Left lung (tissue), 10 donors: ENCODE measurements around the gene NRL. TPM values are rescaled to one million over a fixed set of nuclear protein-coding genes. Genes with fewer than 3 reads are reported as not detected.

Source experiments
- ATAC-seq: fragments of 200-7000 bp; cut with Tn5 transposase; one replicate; pipeline ENCODE4 v1.9.1; 2020; ENCODE audit warnings: moderate library complexity
- DNase-seq, 4 donors: peaks; one replicate each; pipeline ENCODE4 v3.0.0-alpha.2; 2013 to 2020
- H3K27ac ChIP-seq, 2 donors: fragments of 200-600 bp; sonication (generic) in 1 of 2; one replicate each; pipeline versions ENCODE4 v1.5.0 to v1.8.0; 2020 to 2021
- H3K27me3 ChIP-seq, 2 donors: fragments of 200-600 bp; sonication (generic) in 1 of 2; one replicate each; pipeline versions ENCODE4 v1.5.0 to v1.8.0; 2020 to 2021
- H3K36me3 ChIP-seq, 2 donors: fragments of 200-600 bp; sonication (generic) in 1 of 2; one replicate each; pipeline versions ENCODE4 v1.5.0 to v1.8.0; 2020 to 2021
- H3K4me1 ChIP-seq, 2 donors: fragments of 200-600 bp; one replicate each; pipeline ENCODE4 v1.8.0; 2021
- H3K4me3 ChIP-seq, 2 donors: fragments of 200-600 bp; sonication (generic) in 1 of 2; one replicate each; pipeline versions ENCODE4 v1.5.0 to v1.8.0; 2020 to 2021; ENCODE audit warnings: mild to moderate bottlenecking in 1 of 2
- H3K9me3 ChIP-seq, 2 donors: fragments of 200-600 bp; sonication (generic) in 1 of 2; one replicate each; pipeline versions ENCODE4 v1.5.0 to v1.8.0; 2020 to 2021
- intact Hi-C, 2 donors: fragments of 100-400 bp; cut with DNase I; formaldehyde crosslinking; loops; one replicate each; pipeline versions ENCODE4 v1.11.2 to v1.14.2; 2022
- polyA plus RNA-seq, 6 donors: library from polyadenylated mRNA; unstranded; fragments of 120-200 nt; gene quantifications; one replicate each; pipeline ENCODE4 v1.2.1, GENCODE V29; 2013; ENCODE audit not compliant: insufficient read length in 6 of 6
- total RNA-seq, 2 donors: library from RNA; stranded (reverse); fragmentation: NEBNext Ultra II Directional; extraction: Animal tissue kit (Norgen Biotek cat#: 25700); gene quantifications; one replicate each; pipeline ENCODE4 v1.2.1, GENCODE V29; 2021
- TF ChIP-seq, protein P1 (sequence below), 2 donors: fragments of 200-600 bp; sonication (generic) in 1 of 2; IDR thresholded peaks; one replicate each; pipeline versions ENCODE4 v1.5.0 to v1.8.0; 2021; ENCODE audit warnings: antibody characterized with exemption in 2 of 2
- donor health status: DM: no; HTN: yes; CAD: no.
- donor health status: DM: no; HTN: no; CAD: no.

Gene NRL
- total and polyA plus RNA-seq, 8 donors, result 0.97 to 2.7 (median 1.6) TPM

DNA sequence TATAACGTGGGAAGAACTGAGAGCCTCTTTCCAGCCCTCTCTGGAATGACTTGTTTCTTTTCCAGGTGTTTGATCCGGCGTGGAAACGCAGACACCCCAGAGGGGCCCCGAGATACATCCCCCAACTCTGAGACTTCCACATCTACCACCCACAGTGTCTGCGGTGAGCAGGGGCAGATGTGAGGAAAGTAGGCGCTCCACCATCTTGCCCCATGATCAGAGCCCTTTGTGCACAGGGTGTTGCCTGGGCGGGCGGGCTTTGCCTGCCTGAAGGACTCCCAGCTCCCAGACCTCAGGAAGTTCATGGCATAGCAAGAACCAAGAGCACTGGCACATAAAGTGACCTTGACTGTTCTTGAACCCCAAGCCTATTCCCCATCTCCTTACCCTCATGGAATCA lies 60.1 kb downstream of the NRL start:
- ATAC-seq, result no peak
- intact Hi-C loops, result no loop called here

DNA sequence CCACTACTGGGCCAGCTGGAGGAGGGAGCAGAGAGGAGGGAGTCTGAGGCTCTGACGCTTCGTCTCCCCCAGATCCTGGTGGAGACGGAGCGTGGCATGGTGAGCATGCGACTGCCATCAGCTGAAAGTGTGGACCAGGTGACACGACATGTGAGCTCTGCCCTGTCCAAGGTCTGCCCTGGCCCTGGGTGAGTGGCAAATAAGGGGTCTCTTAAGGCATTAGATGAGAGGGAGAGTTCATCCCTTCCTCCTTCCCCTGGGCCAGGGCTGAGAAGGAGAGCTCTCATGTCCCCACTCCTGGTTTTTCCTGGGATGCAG lies 60.5 kb downstream of the NRL start:
- TF ChIP-seq, protein P1, sequence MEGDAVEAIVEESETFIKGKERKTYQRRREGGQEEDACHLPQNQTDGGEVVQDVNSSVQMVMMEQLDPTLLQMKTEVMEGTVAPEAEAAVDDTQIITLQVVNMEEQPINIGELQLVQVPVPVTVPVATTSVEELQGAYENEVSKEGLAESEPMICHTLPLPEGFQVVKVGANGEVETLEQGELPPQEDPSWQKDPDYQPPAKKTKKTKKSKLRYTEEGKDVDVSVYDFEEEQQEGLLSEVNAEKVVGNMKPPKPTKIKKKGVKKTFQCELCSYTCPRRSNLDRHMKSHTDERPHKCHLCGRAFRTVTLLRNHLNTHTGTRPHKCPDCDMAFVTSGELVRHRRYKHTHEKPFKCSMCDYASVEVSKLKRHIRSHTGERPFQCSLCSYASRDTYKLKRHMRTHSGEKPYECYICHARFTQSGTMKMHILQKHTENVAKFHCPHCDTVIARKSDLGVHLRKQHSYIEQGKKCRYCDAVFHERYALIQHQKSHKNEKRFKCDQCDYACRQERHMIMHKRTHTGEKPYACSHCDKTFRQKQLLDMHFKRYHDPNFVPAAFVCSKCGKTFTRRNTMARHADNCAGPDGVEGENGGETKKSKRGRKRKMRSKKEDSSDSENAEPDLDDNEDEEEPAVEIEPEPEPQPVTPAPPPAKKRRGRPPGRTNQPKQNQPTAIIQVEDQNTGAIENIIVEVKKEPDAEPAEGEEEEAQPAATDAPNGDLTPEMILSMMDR (IDR thresholded peaks at IDR 0.05), result no peak
- no peak for DNase-seq
- intact Hi-C loops, result no loop called here

More for the DNA sequence above, 60.1 kb downstream of the NRL start:
- Histone ChIP-seq H3K27ac (no peak overlapping the region), H3K9me3 (no peaks in the 10 kb centered on the region), H3K27me3 (peaks cover 0 to 37% of the 10 kb centered on the region in 2 donors), H3K36me3 (no peaks in the 10 kb centered on the region), H3K4me1 (peaks cover 0 to 19% of the 10 kb centered on the region in 2 donors), H3K4me3 (no peak overlapping the region)
- DNase-seq, result no peak
- TF ChIP-seq, protein P1 (IDR thresholded peaks at IDR 0.05), result no peak

DNA sequence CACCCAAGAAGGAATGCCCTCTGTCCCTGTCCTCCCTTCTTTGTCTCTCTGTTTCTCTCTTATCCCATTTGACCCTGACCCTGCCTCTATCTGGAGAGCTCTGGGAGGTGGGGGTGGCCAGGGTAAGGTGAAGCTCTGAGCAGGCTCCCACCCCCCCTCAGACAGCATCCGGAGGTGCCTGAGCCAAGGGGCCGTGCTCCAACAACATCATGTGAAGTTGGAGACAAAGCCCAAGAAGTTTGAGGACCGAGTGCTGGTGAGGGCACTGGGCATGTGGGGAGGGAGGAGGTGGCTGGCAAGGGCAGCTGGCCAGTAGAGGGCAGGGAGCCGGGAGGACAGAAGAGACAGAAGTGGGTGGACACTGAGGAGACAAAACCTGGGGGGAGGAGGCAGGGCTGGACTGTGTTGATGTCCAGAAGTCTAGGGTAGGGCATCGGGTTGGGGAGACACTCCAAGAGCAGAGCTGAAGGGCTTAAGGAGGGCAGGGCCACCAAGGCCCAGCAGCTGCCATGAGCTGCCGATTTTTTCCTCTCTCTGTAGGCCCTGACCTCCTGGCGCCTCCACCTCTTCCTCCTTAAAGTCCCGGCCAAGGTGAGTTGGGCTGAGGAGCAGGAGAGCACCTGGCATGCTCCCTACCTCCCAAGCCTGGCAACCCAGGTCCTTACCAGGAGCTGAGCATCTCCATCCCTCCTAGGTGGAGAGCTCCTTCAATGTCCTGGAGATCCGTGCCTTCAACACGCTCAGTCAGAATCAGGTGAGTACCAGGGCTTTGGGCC lies 61.0 kb downstream of the NRL start:
- Histone ChIP-seq H3K9me3 (no peaks in the 10 kb centered on the region), H3K27ac (no peak overlapping the region), H3K4me3 (no peak overlapping the region), H3K36me3 (no peaks in the 10 kb centered on the region), H3K27me3 (peaks cover 0 to 37% of the 10 kb centered on the region in 2 donors), H3K4me1 (peaks cover 0 to 27% of the 10 kb centered on the region in 2 donors)
- DNase-seq (peak in 2 of 4 donors; percentile 21 to 27), ATAC-seq (no peak)
- intact Hi-C loops, result no loop called here
- TF ChIP-seq, protein P1 (IDR thresholded peaks at IDR 0.05), result no peak

More for the DNA sequence above, 60.5 kb downstream of the NRL start:
- ATAC-seq, result no peak
- Histone ChIP-seq H3K4me1 (peaks cover 0 to 21% of the 10 kb centered on the region in 2 donors), H3K27me3 (peaks cover 0 to 37% of the 10 kb centered on the region in 2 donors), H3K4me3 (no peak overlapping the region), H3K27ac (no peak overlapping the region), H3K36me3 (no peaks in the 10 kb centered on the region), H3K9me3 (no peaks in the 10 kb centered on the region)

DNA sequence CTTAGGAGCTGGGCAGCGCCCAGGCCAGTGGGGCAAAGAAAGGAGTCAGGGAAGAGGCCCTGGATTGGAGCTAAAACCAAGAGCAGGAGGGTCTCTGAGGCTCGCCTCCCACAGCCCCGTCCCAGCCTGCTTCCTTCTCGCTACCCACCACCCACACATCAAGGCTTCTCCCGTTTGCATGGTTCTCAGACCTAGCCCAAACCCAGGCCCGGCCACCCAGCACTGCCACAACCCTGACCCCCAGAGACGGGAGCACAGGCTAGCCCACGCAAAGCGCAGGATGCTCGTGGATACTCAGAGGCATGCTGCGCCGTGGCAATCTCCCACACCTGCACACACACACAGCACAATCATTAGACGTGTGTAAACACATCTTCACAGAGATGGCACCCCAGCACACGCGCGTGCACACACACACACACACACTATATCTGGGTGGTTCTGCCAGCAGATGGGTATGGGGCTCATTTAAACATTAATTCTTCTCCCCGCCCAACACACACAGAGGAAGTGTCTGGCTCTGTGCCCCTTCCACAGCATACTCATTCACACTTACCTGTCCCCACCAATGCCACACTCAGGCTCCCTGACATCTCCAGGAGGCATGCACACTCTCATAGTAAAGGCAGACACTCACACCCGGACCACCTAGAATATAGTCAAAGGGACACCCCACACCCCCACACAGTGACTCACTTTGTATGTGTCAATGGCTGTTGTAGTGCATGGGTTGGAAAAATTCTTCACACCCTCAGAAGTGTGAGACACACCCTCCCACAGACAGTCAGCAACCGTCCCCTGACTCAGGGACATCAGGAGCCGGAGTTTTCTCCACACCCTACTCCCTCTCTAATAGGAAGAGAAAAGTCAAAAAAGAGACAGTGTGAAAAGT lies 61.8 kb downstream of the NRL start:
- H3K4me3 ChIP-seq, result peak overlapping the region; percentile 60 to 73
- peaks cover 0 to 28% of the 10 kb centered on the region in 2 donors for H3K4me1 ChIP-seq
- no peak overlapping the region for H3K27ac ChIP-seq
- TF ChIP-seq, protein P1 (IDR thresholded peaks at IDR 0.05), result no peak
- no peaks in the 10 kb centered on the region for H3K36me3 ChIP-seq
- intact Hi-C loops, result no loop called here
- DNase-seq (no peak), ATAC-seq (no peak)
- no peaks in the 10 kb centered on the region for H3K9me3 ChIP-seq
- peaks cover 0 to 37% of the 10 kb centered on the region in 2 donors for H3K27me3 ChIP-seq
